HG02759 (cell line): Measurements from ENCODE around the gene ROPN1L.
"Not testable (repeated sequence)": the region's sequence is repeated elsewhere in the genome, so short reads cannot be mapped to it uniquely, and the experiment has no call there.

ENCODE experiments used
- ATAC-seq: cut with Tn5 transposase; IDR thresholded peaks from one replicate; pipeline ENCODE4 v1.9.1; 2021; ENCODE audit warnings: mild to moderate bottlenecking, moderate library complexity; ENCODE audit not compliant: unreplicated experiment

The ROPN1L gene

DNA sequence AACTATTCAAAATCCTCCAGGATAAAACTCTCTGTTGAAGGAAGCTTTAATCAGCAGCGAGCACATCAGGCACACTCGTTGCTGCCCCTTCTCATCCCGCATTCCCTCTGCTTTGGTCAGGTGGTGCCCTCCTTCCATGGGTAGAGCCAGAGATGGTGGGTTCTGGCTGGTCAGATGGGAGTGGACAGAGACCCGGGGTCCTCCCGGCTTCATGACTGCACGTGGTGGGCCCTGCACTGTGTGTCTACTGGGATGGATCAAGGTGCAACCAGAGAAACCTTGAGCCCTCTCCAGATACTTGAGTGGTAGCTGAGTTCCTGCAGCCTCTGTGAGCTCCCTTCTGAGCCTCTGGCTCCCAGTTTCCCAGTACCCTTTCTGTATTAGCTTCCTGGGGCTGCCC, 36.3 kb downstream of the ROPN1L start:
- ATAC-seq: no peak

GRCh38 chr5:10478436-10478835, 36.8 kb downstream of the ROPN1L start:
- ATAC-seq: no peak

DNA sequence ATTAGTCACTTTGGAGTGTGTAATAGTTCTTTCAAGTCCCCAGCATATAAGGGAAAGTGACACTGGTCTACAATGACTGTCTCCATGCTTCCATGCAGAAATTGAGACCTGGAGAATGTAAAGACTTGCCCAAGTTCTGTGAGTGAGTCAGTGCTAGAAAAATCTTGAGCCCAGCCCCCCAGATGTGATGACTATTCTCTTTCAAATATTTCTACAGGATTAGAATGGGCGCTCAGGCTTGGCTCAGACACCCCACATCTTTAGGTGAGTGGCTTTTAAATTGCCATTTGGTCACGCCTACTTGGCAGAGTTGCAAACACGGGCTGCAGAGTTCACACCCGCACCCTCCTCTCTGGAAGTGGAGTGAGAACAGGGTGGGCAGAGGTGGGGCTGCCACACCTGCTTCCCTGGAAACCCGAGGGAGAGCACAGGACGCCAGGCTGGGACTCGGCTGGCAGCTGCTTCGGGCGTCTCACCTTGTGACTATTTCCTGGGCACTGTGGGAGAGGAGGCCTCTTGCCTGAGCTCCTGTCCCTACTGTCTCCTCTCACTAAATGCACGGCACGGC, 37.6 kb downstream of the ROPN1L start:
- no peak for ATAC-seq

DNA sequence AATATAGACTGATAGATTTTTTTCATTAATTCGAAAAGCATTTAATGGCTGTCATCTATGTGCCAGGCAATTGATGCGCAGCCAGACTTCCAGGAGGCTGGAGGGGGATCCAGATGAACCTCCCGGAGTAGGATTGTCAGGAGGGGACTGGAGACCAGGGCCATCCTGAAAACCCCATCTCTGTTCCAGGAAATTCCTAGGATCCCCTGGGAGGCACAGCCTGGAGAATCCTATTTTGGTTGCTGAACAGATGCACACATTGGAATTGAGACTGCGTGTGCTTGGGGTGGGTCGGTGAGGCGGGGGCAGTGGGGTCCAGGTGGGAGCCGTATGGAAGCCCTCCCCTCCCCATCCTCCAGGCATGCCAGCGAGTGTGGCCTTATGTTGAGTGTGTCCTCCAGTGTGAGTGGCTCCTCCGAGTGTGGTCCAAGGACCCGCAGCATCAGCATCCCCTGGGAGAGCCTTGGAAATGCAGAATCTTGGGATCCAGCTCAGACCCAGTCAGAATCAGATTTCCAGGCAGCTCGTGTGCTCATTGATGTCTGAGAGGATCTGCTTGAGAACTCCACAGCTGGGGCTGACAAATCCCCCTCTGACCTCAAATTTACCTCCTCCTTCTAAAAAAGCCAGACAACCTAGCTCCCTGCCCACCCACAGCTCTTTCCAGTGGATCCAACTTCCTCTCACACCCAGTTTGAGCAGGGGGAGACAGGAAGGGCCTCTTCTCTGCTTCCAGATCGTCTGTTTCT, 38.7 kb downstream of the ROPN1L start:
- ATAC-seq: no peak

- no peak for ATAC-seq
Observed at GRCh38 chr5:10481241-10481935, 39.7 kb downstream of the ROPN1L start.

DNA sequence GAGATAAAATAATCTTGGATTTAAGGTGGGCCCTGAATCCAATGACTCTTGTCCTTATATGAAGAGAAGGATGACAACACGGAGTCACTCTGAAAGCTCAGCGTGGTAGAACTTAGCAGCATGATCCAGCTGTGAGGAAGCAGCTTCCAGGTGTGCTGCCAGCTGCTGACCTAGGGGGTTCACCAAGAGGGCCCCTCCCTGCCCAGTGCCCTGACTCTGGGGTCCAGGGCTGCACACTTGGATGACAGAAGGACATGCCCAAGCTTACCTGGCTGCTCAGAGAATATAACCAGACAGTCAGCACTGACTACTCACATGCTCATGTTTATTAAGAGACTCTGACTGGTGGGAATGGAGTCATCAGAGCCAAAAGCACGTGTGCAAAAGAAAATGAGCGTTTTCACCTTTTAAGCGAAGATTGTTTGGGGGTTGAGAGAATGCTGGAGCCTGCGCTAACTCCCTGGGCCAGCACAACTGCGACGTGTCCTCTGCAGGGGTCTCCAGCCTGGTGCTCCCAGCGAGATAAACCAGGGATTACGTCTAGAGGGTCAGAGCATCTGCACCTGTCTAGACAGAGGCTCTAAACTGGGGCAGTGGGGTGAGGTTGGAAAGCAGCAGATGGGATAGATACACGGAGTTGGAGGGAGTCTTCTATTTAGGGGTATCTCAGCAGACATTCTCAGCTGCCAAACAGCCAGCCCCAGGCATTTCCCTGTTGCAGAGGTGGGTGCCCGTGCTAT, 41.3 kb downstream of the ROPN1L start:
- no peak for ATAC-seq

DNA sequence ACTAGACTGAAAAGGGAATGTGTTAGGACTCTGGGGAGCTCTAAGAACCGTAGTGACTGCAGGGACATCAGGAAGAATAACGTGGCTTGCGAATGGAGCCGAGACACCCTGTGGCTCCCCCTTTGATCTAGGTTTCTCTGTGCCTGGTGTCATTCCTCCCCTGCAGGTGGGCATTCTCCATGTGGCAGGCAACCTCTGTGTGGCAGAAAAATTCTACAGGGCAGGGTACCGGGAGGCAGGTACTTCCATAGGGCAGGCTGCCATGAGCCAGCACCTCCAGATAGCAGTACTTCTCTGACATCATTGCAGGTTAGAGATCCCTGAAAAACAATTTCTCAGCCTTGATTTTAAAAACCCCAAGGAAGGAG, 43.1 kb downstream of the ROPN1L start:
- ATAC-seq: no peak

DNA sequence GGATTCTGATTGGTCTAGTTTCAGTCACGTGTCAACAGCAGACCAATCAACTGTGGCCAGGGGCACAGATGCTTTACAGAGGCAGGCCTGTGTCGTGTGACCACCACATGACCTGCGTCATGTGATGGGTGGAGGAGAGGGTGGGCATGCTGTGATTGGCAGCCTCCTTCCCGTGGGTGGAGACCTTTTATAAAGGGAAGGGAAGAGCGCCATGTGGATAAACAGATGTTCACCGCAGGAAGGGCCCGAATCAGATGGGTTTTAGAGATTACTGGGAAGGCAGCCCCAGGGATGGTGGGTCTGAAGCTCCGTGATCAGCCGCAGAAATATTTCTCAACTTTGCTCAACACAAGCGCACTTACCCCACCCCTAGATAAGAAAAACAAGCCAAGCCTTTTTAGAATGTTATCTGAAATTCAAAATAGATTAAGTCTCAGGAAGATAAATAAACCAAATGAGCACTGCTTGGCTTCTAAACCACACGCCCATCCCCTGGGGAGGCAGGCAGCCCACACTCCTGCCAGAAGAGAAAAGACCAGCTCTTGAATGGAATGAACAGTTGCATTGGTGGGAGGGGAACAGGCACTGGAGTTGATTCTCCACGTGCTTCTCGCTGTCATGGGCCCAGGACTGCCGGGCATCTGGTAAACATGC, 43.6 kb downstream of the ROPN1L start:
- no peak for ATAC-seq

DNA sequence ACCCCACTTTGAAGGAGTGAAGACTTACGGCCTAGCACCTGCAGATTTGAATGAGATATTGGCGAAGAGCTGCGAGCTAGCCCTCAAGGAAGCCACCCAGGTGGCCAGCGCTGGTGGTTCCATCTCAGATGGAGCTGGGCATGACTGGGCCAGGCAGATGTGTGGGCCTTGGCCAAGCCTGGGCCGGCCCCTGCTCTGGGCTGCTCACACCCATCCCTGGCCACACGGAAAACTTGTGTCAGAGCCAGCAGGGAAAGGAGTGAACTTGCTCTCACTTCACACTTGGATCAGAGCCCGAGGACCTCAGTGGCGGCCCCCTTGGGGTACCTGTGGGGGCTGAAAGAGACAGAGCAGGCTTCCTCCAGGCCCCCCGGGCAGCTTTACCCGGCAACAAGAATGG, 44.2 kb downstream of the ROPN1L start:
- ATAC-seq: no peak

DNA sequence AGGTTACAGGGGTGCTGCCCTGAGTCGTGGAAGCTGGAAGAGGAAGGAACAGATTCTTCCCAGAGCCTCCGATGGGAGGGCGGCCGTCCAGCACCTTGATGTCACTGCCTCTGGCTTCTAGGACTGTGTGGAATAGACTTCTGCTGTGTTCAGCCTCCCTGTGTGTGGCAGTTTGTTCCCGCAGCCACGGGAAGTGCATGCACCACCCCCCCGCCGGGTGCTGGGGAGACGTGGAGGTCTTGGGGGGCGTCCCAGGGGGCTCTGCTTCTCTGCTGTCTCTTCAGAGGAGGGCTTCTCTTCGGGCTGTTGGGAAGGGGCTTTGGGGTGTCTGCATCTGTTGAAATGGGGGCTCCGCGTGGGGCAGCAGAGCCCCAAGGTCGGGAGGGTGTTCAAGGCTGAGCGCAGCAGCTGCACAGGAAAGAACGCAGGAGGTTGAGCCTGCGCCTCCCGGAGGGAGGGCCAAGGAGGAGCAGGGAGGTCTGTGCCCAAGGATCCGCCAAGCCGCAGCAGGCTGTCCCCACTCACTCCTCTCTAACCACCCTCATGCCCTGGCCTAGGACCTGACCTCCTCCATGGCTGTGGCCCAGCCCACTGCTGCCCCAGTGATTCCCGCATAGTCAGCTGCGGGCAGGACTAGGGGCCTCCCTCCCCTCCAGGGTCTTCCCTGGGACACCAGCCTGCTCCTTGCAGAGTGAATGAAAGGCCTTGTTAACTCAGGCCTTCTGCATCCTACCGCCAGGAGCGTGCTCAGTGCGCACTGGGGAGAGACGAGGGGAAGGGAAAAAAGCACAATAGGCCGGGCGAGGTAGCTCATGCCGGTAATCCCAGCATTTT, 45.0 kb downstream of the ROPN1L start:
- ATAC-seq: no peak

- ATAC-seq: no peak
Observed at GRCh38 chr5:10488144-10488543, 46.5 kb downstream of the ROPN1L start.

DNA sequence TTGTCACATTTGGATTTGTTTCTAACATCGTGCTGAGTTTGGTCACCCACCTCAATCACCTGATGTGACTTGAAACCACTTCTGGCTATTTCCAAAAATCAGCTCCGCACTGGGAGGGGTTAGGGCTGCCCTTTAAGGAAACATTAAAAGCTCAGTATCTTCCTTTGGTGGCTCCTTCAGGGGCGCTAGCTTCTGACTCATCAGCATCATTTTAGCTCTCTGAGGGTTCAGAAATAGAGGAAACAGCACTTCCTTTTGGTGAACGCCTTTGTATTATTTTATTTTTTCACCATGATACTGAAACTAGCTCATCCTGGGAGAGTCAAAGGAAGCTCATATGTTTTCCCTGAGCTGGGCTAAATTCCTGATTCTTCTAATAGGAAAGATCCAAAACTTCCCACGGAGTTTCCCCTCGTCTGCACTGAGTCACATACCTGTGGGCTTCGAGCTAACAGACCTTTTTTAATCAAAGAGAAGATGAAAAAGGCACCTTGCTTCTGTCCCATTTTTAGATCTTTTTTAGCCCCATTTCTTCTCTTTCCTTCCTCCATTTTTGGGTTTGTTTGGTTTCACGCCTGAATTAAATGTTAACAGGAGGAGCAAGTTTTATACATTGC, 48.2 kb downstream of the ROPN1L start:
- peak; percentile 84 for ATAC-seq

GRCh38 chr5:10490927-10491672, 49.4 kb downstream of the ROPN1L start:
- ATAC-seq: no peak

GRCh38 chr5:10491673-10492026, 50.0 kb downstream of the ROPN1L start:
- ATAC-seq: no peak

DNA sequence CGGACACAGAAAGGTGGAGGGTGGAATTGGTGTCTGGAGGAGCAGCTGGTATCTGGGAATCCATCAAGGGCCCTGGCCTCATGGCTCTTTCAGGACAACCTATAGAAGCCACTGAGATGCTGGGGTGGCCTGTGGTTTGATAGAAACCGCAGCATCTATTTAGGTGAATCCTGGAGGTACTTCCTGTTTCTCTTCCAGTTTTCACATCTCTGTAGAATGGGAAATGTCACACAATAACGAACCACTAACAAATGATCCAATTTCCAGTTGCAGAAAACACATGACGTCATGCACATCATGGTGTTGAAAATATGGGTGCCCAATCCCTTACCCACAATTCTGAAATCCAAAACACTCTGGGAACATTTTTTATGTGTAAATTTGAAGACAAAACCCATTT, 52.2 kb downstream of the ROPN1L start:
- no peak for ATAC-seq

DNA sequence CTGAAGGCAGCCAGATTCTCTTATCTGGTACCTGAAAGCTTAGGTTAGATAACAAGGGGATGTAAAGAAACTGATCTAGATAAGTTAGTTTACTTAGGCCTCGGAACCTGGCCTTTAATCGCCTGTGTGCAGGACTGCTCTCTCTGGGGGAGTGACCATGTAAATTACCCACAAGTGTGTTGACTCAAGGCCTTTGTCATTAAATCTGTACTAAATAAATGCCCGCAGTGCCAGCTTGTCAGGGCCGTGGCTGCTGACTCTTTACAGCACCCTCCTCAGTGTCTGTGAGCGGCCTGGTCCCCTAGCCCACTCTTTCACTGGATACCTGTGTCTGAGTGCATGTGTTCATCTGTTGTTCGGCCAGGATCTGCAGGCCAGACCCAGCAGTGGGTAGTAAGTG, 52.8 kb downstream of the ROPN1L start:
- ATAC-seq: not testable (repeated sequence)

DNA sequence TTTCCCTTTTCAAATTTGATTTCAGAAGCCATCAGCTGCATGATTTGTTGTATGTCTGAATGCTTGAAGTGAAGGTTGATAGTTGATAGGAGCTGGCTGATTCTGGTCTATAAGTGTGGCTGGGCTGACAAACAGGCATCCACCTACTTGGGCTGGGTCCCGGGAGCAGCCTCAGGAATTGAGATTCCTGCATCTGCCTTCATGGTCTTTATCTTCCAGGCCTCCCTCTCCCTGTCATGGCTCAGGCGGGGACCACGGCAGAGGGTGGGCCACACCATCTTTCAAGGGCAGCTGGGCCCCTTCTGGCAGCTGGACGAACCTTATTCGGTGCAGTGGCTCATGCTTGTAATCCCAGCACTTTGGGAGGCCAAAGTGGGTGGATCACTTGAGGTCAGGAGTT, 55.9 kb downstream of the ROPN1L start:
- no peak for ATAC-seq

- ATAC-seq: no peak
Observed at GRCh38 chr5:10498350-10498749, 56.7 kb downstream of the ROPN1L start.

DNA sequence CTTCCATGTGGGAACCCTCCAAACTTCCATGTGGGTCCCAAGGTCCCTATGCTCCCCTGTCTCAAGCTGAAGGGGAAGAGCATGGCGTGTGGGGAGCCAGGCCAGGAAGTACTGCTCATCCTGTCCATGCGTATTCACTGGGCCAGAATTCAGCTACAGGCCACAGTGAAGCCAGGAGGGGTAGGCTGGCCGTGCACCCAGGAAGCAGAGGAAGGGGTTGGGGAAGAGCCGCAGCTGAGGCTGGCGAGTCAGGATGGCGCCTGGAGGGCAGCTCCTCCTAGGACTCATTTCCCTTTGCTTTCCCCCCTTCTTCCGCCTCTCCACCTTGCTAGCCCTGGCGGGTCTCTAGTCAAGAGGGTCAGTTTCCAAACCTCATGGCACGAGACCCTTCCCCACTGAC, 57.4 kb downstream of the ROPN1L start:
- no peak for ATAC-seq
